Stimulated activated CD4-positive, alpha-beta T cell treated with anti-CD3 and anti-CD28 coated beads, Interleukin-1b, Interleukin-23, amount 100 ng/mL, for 48 hours (primary cell): ENCODE measurements around the gene IKZF2.
A peak's percentile ranks its signal among the peaks of the same experiment; 100 is the strongest.

Source experiments
- DNase-seq: peaks from one replicate; pipeline ENCODE4 v3.0.0-alpha.2; 2020

IKZF2 gene

DNA sequence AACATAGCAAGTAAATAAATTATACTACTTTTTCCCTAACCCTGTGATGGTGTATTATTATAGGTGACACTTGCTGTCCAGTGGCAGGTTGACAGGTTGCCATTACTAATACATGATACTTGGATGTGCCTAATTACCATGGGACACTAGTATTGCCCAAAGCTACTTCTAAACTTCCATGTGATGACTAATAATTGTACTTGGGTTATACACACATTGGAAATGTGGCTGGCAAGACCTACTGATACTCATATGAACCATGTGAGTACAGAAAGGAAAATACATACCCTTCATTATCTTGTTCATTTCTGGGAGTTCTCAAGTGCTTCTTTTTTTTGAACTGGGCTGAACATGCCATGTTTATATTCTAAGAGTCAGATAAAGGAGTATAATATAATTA, 156.4 kb downstream of the IKZF2 start:
- DNase-seq = no peak

DNA sequence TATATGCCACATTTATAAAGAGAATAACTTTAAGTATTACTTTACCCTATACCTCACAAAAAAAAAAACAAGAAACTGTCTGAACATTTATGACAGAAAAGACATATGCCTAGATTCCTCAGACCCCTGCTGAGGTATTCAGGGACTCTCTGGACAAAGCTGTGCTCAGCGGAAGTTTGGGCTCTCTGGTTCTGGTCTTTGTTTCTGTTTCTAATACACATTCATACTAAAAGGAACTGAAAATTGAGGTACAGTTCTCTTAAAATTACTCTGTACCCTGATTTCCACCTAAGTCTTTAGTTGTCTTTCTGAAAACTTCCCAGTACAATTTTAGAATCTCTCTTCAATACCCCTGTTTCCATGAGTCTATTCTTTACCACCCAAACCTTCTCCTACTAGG, 160.3 kb downstream of the IKZF2 start:
- no peak for DNase-seq

DNA sequence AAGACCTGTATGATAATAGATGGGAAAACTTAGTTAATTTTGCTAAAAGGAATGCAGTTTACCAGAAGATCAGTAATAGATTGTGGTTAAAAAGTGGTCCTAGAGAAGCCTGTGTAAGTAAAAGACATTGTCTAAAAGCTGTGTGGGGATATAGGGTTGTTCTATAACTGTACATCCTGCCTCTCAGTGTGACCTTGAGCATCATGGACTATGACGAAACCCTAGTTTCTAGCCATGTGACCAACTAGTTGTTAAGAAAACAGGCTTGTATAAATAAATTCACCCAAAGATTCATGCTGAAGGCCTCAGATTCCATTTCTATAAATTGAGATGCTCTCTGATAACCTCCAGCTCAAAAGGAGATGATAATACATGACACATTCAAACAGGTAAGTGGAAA, 160.7 kb downstream of the IKZF2 start:
- DNase-seq = no peak

- DNase-seq = no peak
Measured at GRCh38 chr2:212987492-212987891, 163.9 kb downstream of the IKZF2 start.

DNA sequence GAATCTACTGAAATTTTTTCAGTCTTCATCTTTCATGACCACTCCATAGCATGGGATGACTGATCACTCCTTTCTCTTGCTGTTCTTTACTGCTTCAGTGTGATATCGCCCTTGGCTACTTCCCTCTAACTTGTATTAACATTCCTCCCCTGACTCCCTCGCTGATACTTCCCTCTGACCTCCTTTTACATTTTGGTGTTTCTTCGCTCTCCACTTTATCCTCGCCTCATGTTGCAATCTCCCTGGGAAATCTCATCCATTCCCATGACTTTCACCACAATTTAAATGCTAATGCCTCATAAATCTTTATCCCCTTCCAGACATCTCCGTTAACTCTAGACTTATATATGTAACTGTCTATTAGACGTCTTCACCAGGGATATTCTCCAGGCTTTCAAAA, 167.3 kb downstream of the IKZF2 start:
- no peak for DNase-seq

DNA sequence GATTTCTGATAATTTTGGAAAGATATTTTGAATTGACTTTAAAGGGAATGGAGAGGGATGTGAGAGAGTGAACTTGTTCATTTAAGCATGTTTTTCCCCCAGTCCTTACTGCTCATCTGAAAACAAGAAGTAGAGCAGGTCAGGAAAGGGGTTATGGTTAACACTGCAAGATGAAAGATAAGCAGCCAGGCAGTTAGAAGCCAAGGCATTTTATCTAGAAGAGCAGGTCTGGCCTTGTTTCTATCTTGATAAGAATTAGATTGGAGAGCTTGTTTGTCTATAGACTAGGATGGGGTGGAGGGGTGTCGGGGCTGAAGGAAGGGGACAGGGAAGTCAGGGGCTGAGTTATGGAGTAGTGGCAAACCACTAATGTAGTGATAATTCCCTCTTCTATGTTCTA, 171.6 kb downstream of the IKZF2 start:
- no peak for DNase-seq

DNA sequence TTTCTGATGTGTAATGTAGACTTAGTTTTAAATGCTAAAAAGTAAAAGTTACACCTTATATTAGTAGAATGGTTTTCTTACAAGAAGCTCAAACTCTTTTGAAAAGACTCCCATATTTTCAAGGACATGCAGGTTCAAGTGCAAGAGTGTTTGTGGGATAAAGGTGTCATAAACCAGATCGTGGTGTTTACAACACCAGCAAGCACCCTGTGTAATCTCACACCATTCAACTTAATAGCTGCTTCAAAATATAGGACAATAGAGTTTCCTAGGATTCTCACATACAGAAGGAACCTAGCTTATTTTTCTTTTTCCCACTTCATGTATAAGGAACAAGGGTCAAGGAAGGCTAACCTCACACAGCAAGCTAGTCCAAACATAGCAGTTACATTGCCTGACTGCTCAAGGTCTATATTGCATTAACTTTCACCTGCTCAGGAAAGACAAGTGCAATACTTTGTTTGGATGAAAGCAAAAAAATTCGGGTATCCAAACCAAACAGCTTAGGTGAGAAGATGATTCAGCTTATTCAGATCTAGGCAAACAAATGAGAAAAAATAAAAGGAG, 172.3 kb downstream of the IKZF2 start:
- DNase-seq = no peak

GRCh38 chr2:212977152-212977551, 174.3 kb downstream of the IKZF2 start:
- DNase-seq = no peak

GRCh38 chr2:212975333-212975732, 176.1 kb downstream of the IKZF2 start:
- DNase-seq = no peak

DNA sequence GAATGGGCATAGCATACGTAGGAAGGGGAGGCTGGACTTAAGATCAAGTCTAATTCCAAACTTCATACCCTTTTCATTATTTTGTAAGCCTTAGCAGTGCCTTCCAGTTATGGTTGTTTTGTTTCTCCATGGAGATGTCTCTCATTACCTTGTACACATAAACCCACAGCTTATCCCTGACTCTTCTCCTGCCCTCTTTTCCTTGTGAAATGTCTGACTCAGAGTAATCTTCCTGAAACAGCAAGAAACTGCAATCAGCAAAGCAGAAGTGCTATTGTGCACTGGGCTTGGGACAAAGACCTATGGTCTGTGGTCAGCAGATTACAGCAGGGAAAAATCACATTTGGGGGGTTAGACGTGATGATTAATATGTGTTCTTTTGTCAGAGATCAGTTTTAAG, 176.7 kb downstream of the IKZF2 start:
- no peak for DNase-seq

GRCh38 chr2:212973347-212973746, 178.1 kb downstream of the IKZF2 start:
- no peak for DNase-seq

GRCh38 chr2:212970132-212970531, 181.3 kb downstream of the IKZF2 start:
- DNase-seq = no peak

- peak; percentile 7 for DNase-seq
Measured at GRCh38 chr2:212968284-212969081, 182.9 kb downstream of the IKZF2 start.

DNA sequence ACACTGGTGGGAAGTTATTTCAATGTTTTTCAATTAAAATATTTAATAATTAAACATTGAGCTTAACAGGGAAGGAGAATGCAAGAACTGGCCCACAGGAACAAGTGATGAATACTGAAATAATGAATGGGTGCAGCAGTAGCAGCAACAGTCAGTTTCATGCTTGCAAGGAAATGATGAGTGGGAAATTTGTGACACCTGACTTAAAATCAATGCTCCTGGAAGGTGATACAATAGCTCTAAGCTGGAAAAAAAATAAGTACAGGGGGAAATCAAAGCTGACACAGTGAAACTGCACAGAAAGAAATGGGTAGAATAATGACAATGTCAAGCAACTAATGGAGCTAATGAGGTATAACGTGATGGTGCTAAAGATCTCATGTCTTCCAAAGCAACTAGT, 184.5 kb downstream of the IKZF2 start:
- no peak for DNase-seq

DNA sequence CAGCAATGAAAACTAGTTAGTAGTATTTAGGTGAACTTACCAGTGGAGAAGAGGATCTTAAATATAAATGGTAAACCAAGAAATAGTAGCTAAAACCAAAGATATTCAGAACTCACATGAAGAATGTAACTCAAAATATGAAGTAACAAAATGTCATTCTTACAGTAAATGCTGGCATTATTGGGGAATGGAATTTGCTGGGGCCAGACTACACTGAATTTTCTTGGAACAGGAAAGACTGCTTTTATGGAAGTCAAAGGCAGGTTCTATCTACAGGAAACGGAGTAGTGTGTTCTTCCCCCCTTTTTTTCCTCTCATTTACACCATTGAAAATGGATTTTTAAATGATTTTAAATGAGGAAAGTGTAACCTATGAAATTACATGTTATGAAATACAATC, 188.7 kb downstream of the IKZF2 start:
- DNase-seq = no peak

- no peak for DNase-seq
Measured at GRCh38 chr2:212961255-212961654, 190.2 kb downstream of the IKZF2 start.

GRCh38 chr2:212960336-212960735, 191.1 kb downstream of the IKZF2 start:
- no peak for DNase-seq

- DNase-seq = no peak
Measured at GRCh38 chr2:212959471-212960117, 191.8 kb downstream of the IKZF2 start.

DNA sequence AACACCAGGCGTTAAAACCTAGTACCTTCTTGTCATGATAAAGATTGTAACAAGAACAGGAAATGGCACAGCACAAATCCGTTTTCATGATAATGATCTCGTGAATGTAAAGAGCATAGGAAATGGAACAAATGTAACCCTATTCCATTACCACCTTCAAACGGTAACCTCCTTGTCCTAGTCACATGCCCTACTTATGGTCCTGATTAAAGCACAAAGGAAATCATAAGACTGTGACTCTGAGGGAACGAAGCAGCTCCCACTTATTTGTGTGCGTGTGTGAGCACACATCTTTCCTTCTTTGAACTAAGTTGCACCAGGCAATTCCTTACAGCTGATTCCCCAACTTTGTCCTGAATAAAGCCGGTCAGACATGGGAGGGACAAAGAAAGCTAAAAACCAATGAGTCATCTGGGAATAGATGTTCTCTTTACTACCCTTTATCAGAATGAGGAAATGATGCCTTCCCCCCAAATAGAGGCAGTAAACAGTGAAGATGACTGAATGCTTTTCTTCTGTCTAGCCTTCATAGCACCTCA, 192.6 kb downstream of the IKZF2 start:
- DNase-seq = no peak

- DNase-seq = no peak
Measured at GRCh38 chr2:212958133-212958532, 193.3 kb downstream of the IKZF2 start.

DNA sequence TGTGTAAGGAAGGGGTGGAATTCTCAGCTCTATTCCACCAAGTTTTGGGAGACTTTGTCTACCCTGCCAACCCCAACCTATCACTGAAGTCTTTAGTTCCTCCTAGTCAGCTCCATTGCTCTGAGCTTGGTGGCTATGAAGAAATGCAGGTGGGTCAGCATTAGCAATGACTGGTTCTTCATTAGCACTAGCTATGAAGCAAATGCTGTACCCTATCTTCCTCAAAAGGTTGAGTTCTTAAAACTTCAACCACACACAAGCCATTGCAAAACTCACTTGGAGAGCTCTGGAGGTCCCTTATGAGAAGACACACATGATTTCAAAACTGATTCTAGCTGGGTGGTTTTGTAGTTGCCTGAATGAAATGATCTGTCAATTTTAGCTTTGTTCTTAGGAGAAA, 193.8 kb downstream of the IKZF2 start:
- no peak for DNase-seq

DNA sequence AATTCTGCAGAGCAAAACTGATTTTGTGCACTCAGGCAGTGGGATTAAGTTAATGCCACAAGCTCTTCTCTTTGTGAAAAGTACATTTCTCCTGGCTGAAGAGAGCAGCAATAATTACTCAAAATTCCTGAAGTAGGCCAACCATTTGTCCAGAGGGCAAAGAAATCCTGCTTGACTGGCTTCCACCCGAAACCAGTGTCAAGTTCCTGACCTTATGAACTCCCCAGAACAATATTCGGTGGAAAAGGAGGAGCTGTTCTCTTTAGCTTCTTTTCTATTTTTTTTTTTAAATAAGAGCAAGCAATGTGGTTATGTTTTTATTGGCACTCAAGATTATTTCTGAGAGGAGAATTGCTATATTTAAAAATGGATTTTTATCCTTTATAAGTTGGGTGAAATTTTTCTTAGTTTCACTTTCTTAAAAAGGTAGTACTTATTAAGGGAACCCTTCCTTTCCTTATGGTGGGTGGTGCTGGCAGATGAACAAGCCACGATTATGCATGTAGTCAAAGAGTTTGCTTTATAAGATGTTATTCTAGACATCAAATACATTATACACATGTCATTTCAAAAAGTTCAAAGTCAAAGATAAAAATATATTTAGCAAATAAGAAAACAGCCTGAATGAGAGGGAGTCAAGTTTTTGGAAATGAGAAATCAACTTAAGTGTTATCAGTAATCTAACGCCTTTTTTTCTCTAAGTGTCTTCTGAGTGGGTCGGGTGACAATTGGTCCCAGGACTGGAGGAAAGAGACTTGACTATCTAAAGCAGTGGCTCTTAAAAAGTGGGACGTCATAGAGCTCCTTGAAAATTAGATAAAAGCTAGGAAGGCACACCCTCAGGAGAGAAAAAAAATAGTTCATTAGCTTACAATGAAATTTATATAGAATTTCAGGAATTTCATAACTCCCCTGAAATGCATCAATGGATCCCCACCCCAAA, 194.5 kb downstream of the IKZF2 start:
- DNase-seq = no peak
